GM18508 (cell line): ENCODE measurements around the gene LHFPL6.
"Not testable (repeated sequence)": the region's sequence is repeated elsewhere in the genome, so short reads cannot be mapped to it uniquely, and the experiment has no call there.

Experiments used
- ATAC-seq: cut with Tn5 transposase; IDR thresholded peaks from one replicate; pipeline ENCODE4 v1.9.1; 2021; ENCODE audit warnings: moderate number of reproducible peaks; ENCODE audit not compliant: insufficient read depth, unreplicated experiment

LHFPL6 gene

GRCh38 chr13:39370554-39370953 is 232.4 kb downstream of the LHFPL6 start:
- ATAC-seq = no peak

GRCh38 chr13:39370048-39370447 is 232.9 kb downstream of the LHFPL6 start:
- ATAC-seq = no peak

GRCh38 chr13:39369161-39369890 is 233.7 kb downstream of the LHFPL6 start:
- ATAC-seq = no peak

GRCh38 chr13:39365879-39366278 is 237.1 kb downstream of the LHFPL6 start:
- no peak for ATAC-seq

GRCh38 chr13:39364947-39365468 is 238.0 kb downstream of the LHFPL6 start:
- ATAC-seq = no peak

- ATAC-seq = no peak
Observed at GRCh38 chr13:39363382-39363772, 239.6 kb downstream of the LHFPL6 start.

- no peak for ATAC-seq
Observed at GRCh38 chr13:39362652-39363381, 240.2 kb downstream of the LHFPL6 start.

GRCh38 chr13:39353988-39354387 is 249.0 kb downstream of the LHFPL6 start:
- no peak for ATAC-seq

GRCh38 chr13:39350461-39350881 is 252.5 kb downstream of the LHFPL6 start:
- ATAC-seq = no peak

GRCh38 chr13:39349391-39349960 is 253.5 kb downstream of the LHFPL6 start:
- no peak for ATAC-seq

- ATAC-seq = no peak
Observed at GRCh38 chr13:39347926-39348901, 254.8 kb downstream of the LHFPL6 start.

- ATAC-seq = no peak
Observed at GRCh38 chr13:39345982-39346381, 257.0 kb downstream of the LHFPL6 start.

- no peak for ATAC-seq
Observed at GRCh38 chr13:39341251-39341650, 261.7 kb downstream of the LHFPL6 start.

GRCh38 chr13:39338114-39338513 is 264.9 kb downstream of the LHFPL6 start:
- ATAC-seq = not testable (repeated sequence)

GRCh38 chr13:39336937-39337336 is 266.1 kb downstream of the LHFPL6 start:
- ATAC-seq = no peak

- no peak for ATAC-seq
Observed at GRCh38 chr13:39336207-39336606, 266.8 kb downstream of the LHFPL6 start.

GRCh38 chr13:39335721-39336120 is 267.3 kb downstream of the LHFPL6 start:
- ATAC-seq = no peak

- no peak for ATAC-seq
Observed at GRCh38 chr13:39330504-39330903, 272.5 kb downstream of the LHFPL6 start.

GRCh38 chr13:39329182-39329639 is 273.8 kb downstream of the LHFPL6 start:
- no peak for ATAC-seq

- no peak for ATAC-seq
Observed at GRCh38 chr13:39327172-39327479, 275.9 kb downstream of the LHFPL6 start.
